Glutamatergic neuron (in vitro differentiated cells): ENCODE results near the gene ANKRD13A. TPM values are rescaled to one million over a fixed set of nuclear protein-coding genes. Genes with fewer than 3 reads are reported as not detected.

Experiments
- DNase-seq: peaks from one replicate; pipeline ENCODE4 v3.0.0; 2022
- H3K27ac Mint-ChIP-seq: one replicate; pipeline ENCODE4 v1.8.0; 2020; ENCODE audit warnings: mild to moderate bottlenecking, mixed read lengths, inconsistent platforms; ENCODE audit not compliant: unreplicated experiment
- H3K27me3 Mint-ChIP-seq: one replicate; pipeline ENCODE4 v1.8.0; 2020; ENCODE audit warnings: mild to moderate bottlenecking, moderate library complexity, mixed read lengths, inconsistent platforms; ENCODE audit not compliant: unreplicated experiment
- H3K36me3 Mint-ChIP-seq: one replicate; pipeline ENCODE4 v1.8.0; 2020; ENCODE audit warnings: mild to moderate bottlenecking, mixed read lengths, inconsistent platforms; ENCODE audit not compliant: unreplicated experiment
- H3K4me1 Mint-ChIP-seq: one replicate; pipeline ENCODE4 v1.8.0; 2020; ENCODE audit warnings: mild to moderate bottlenecking, low read depth, mixed read lengths, inconsistent platforms; ENCODE audit not compliant: unreplicated experiment
- H3K4me3 Mint-ChIP-seq: one replicate; pipeline ENCODE4 v1.8.0; 2020; ENCODE audit warnings: mild to moderate bottlenecking, mixed read lengths, inconsistent platforms; ENCODE audit not compliant: unreplicated experiment
- H3K9me3 Mint-ChIP-seq: one replicate; pipeline ENCODE4 v1.8.0; 2020; ENCODE audit warnings: mild to moderate bottlenecking, moderate library complexity, mixed read lengths, inconsistent platforms; ENCODE audit not compliant: unreplicated experiment
- total RNA-seq: library from RNA; stranded (reverse); fragmentation: NEBNext Ultra II Directional; extraction: Animal tissue kit (Norgen Biotek cat#: 25700); gene quantifications from one replicate; pipeline ENCODE4 v1.2.1, GENCODE V29; 2021; ENCODE audit not compliant: unreplicated experiment
- TF ChIP-seq, protein P1 (sequence below): fragments of 200-600 bp; sonication (generic); IDR thresholded peaks from one replicate; pipeline ENCODE4 v1.5.0; 2021; ENCODE audit not compliant: partially characterized antibody, unreplicated experiment

The ANKRD13A gene
- total RNA-seq, 1 donor from 2014 or later: 139 TPM

GRCh38 chr12:109966546-109966945 lies 32.7 kb upstream of the ANKRD13A start:
- Mint-ChIP-seq H3K4me3 (no peak overlapping the region), H3K27ac (no peak overlapping the region), H3K36me3 (no peaks in the 10 kb centered on the region), H3K4me1 (peaks cover 12% of the 10 kb centered on the region), H3K27me3 (peaks cover 2% of the 10 kb centered on the region), H3K9me3 (peaks cover 1% of the 10 kb centered on the region)
- no peak for DNase-seq
- TF ChIP-seq, protein P1, sequence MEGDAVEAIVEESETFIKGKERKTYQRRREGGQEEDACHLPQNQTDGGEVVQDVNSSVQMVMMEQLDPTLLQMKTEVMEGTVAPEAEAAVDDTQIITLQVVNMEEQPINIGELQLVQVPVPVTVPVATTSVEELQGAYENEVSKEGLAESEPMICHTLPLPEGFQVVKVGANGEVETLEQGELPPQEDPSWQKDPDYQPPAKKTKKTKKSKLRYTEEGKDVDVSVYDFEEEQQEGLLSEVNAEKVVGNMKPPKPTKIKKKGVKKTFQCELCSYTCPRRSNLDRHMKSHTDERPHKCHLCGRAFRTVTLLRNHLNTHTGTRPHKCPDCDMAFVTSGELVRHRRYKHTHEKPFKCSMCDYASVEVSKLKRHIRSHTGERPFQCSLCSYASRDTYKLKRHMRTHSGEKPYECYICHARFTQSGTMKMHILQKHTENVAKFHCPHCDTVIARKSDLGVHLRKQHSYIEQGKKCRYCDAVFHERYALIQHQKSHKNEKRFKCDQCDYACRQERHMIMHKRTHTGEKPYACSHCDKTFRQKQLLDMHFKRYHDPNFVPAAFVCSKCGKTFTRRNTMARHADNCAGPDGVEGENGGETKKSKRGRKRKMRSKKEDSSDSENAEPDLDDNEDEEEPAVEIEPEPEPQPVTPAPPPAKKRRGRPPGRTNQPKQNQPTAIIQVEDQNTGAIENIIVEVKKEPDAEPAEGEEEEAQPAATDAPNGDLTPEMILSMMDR: no peak

- peaks cover 2% of the 10 kb centered on the region for H3K27me3 Mint-ChIP-seq
- H3K9me3 Mint-ChIP-seq: peaks cover 1% of the 10 kb centered on the region
- no peak overlapping the region for H3K27ac Mint-ChIP-seq
- TF ChIP-seq, protein P1: no peak
- no peaks in the 10 kb centered on the region for H3K36me3 Mint-ChIP-seq
- DNase-seq: no peak
- peaks cover 12% of the 10 kb centered on the region for H3K4me1 Mint-ChIP-seq
- H3K4me3 Mint-ChIP-seq: no peak overlapping the region
These were observed 31.7 kb upstream of the ANKRD13A start for GRCh38 chr12:109967383-109968031.

- no peak for DNase-seq
- H3K27ac Mint-ChIP-seq: no peak overlapping the region
- peaks cover 2% of the 10 kb centered on the region for H3K27me3 Mint-ChIP-seq
- H3K36me3 Mint-ChIP-seq: no peaks in the 10 kb centered on the region
- TF ChIP-seq, protein P1: no peak
- peaks cover 1% of the 10 kb centered on the region for H3K9me3 Mint-ChIP-seq
- no peak overlapping the region for H3K4me3 Mint-ChIP-seq
- peaks cover 6% of the 10 kb centered on the region for H3K4me1 Mint-ChIP-seq
These were observed 31.2 kb upstream of the ANKRD13A start for GRCh38 chr12:109968032-109968420.

GRCh38 chr12:109968801-109969200 lies 30.4 kb upstream of the ANKRD13A start:
- peaks cover 8% of the 10 kb centered on the region for H3K4me1 Mint-ChIP-seq
- H3K4me3 Mint-ChIP-seq: no peak overlapping the region
- H3K9me3 Mint-ChIP-seq: peaks cover 1% of the 10 kb centered on the region
- H3K36me3 Mint-ChIP-seq: no peaks in the 10 kb centered on the region
- DNase-seq: no peak
- no peak overlapping the region for H3K27ac Mint-ChIP-seq
- TF ChIP-seq, protein P1: no peak
- H3K27me3 Mint-ChIP-seq: peaks cover 2% of the 10 kb centered on the region

- TF ChIP-seq, protein P1: no peak
- Mint-ChIP-seq H3K4me1 (peaks cover 4% of the 10 kb centered on the region), H3K4me3 (no peak overlapping the region), H3K9me3 (no peaks in the 10 kb centered on the region), H3K27me3 (no peaks in the 10 kb centered on the region), H3K36me3 (no peaks in the 10 kb centered on the region), H3K27ac (peak overlapping the region; percentile 25)
- DNase-seq: no peak
These were observed 26.4 kb upstream of the ANKRD13A start for GRCh38 chr12:109972821-109973220.
